ENCODE data around the gene TGM1.

DNA sequence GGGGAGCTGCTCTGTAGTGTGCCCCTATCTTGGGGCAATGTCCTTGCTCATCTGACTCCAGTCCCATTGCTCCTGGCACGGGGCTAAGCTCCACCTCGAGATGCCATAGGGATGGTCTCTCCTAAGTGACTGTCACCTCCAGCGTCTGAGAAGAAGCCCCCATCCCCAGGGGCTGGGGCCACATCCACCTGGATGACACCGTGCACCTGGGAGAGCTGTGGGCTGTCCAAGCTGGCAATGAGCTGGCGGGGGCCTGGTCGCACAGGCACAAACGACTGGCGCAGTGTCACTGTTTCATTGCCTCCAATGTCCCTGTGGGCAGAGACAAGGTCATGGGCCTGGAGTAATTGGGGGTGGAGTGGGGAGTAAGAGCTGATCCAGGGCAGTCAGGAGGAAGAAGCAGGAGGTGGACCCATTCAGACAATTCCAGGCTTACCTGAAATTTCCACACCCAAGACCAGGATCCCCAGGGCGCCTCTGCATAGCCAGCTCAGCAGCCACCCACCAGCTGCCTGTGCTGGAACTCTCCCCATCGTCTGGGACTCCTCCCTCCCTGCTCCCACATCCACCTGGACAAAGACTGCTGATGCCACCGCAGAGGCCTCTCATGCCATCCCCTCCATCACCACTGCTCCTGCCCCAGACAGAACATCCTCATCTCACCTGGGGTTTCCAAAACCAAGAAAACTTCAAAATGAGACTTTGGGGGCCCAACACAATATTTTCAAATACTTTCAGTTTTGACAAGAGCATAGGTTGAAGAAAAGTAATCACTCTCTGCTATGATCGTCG, 13.6 kb downstream of the TGM1 start:
- TF ChIP-seq POLR2A (IDR thresholded peaks at IDR 0.05; ENCODE audit: low read length) (no peak), GATA1 (IDR thresholded peaks at IDR 0.05; ENCODE audit: low read depth, low read length) (no peak)
